ENCODE measurements around the gene SNX24.

DNA sequence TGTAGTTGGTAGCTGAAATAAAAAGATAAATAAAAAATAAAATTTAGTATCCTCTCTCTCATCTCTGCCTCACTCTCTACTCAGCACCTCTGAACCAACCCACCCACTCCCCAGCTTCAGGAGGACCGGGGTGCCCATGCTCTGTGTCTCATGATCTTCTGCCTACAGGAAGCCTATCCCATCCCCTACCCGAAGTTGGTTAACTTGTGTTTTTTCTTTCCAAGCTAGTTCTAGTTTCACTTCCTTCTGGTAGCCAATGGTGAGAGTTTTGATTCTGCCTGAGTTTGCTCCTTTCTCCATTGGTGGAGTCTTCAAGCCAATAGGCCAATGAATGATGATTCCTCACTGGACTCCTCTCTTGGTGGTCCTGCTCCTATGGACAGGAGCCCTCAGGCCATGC, 32.1 kb downstream of the SNX24 start:
- TF ChIP-seq, protein P1, sequence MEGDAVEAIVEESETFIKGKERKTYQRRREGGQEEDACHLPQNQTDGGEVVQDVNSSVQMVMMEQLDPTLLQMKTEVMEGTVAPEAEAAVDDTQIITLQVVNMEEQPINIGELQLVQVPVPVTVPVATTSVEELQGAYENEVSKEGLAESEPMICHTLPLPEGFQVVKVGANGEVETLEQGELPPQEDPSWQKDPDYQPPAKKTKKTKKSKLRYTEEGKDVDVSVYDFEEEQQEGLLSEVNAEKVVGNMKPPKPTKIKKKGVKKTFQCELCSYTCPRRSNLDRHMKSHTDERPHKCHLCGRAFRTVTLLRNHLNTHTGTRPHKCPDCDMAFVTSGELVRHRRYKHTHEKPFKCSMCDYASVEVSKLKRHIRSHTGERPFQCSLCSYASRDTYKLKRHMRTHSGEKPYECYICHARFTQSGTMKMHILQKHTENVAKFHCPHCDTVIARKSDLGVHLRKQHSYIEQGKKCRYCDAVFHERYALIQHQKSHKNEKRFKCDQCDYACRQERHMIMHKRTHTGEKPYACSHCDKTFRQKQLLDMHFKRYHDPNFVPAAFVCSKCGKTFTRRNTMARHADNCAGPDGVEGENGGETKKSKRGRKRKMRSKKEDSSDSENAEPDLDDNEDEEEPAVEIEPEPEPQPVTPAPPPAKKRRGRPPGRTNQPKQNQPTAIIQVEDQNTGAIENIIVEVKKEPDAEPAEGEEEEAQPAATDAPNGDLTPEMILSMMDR (IDR thresholded peaks at IDR 0.05) = no peak
- TF ChIP-seq POLR2A (IDR thresholded peaks at IDR 0.05) = no peak

All from right lobe of liver (tissue), 4 donors.